GM18519 (cell line): Measurements from ENCODE around the gene EYA4.
"Not testable (repeated sequence)": the region's sequence is repeated elsewhere in the genome, so short reads cannot be mapped to it uniquely, and the experiment has no call there.

Experiments used
- ATAC-seq: cut with Tn5 transposase; IDR thresholded peaks from one replicate; pipeline ENCODE4 v1.9.1; 2021; ENCODE audit warnings: mild to moderate bottlenecking, moderate library complexity; ENCODE audit not compliant: unreplicated experiment, low FRiP score

The EYA4 gene

GRCh38 chr6:133392641-133393040 is 151.5 kb downstream of the EYA4 start:
- ATAC-seq, result no peak

- ATAC-seq, result no peak
Measured at GRCh38 chr6:133393891-133394290, 152.7 kb downstream of the EYA4 start.

GRCh38 chr6:133394630-133395029 is 153.5 kb downstream of the EYA4 start:
- no peak for ATAC-seq

GRCh38 chr6:133396233-133396983 is 155.3 kb downstream of the EYA4 start:
- ATAC-seq, result no peak

GRCh38 chr6:133396984-133397348 is 155.8 kb downstream of the EYA4 start:
- ATAC-seq, result no peak

GRCh38 chr6:133397601-133398000 is 156.4 kb downstream of the EYA4 start:
- not testable (repeated sequence) for ATAC-seq

GRCh38 chr6:133399426-133399825 is 158.3 kb downstream of the EYA4 start:
- ATAC-seq, result no peak

GRCh38 chr6:133404151-133404550 is 163.0 kb downstream of the EYA4 start:
- no peak for ATAC-seq

GRCh38 chr6:133404728-133405127 is 163.6 kb downstream of the EYA4 start:
- no peak for ATAC-seq

GRCh38 chr6:133407320-133408100 is 166.4 kb downstream of the EYA4 start:
- ATAC-seq, result no peak

GRCh38 chr6:133408132-133408531 is 167.0 kb downstream of the EYA4 start:
- no peak for ATAC-seq

- no peak for ATAC-seq
Measured at GRCh38 chr6:133408543-133408942, 167.4 kb downstream of the EYA4 start.

- no peak for ATAC-seq
Measured at GRCh38 chr6:133410638-133411435, 169.7 kb downstream of the EYA4 start.

- ATAC-seq, result no peak
Measured at GRCh38 chr6:133411757-133412156, 170.6 kb downstream of the EYA4 start.

GRCh38 chr6:133415262-133415661 is 174.1 kb downstream of the EYA4 start:
- ATAC-seq, result no peak

GRCh38 chr6:133418108-133418507 is 177.0 kb downstream of the EYA4 start:
- ATAC-seq, result no peak

- ATAC-seq, result no peak
Measured at GRCh38 chr6:133423242-133423641, 182.1 kb downstream of the EYA4 start.

GRCh38 chr6:133424359-133424758 is 183.2 kb downstream of the EYA4 start:
- ATAC-seq, result no peak

- no peak for ATAC-seq
Measured at GRCh38 chr6:133426038-133426437, 184.9 kb downstream of the EYA4 start.

GRCh38 chr6:133428295-133428694 is 187.1 kb downstream of the EYA4 start:
- ATAC-seq, result no peak

- ATAC-seq, result no peak
Measured at GRCh38 chr6:133430530-133430929, 189.4 kb downstream of the EYA4 start.
